Measurements from ENCODE around the gene AP1M1. TPM values are rescaled to one million over a fixed set of nuclear protein-coding genes. Genes with fewer than 3 reads are reported as not detected.

The AP1M1 gene
- total RNA-seq, result 78.3 to 91.2 TPM (median 81.8 TPM) in 3 replicates
- long read RNA-seq, full-length matches to known transcripts, result 120 of 134 reads
- long read RNA-seq, partial matches to known transcripts, result 2 of 134 reads
- long read RNA-seq, other reads (novel, unspliced or antisense), result 12 of 134 reads

DNA sequence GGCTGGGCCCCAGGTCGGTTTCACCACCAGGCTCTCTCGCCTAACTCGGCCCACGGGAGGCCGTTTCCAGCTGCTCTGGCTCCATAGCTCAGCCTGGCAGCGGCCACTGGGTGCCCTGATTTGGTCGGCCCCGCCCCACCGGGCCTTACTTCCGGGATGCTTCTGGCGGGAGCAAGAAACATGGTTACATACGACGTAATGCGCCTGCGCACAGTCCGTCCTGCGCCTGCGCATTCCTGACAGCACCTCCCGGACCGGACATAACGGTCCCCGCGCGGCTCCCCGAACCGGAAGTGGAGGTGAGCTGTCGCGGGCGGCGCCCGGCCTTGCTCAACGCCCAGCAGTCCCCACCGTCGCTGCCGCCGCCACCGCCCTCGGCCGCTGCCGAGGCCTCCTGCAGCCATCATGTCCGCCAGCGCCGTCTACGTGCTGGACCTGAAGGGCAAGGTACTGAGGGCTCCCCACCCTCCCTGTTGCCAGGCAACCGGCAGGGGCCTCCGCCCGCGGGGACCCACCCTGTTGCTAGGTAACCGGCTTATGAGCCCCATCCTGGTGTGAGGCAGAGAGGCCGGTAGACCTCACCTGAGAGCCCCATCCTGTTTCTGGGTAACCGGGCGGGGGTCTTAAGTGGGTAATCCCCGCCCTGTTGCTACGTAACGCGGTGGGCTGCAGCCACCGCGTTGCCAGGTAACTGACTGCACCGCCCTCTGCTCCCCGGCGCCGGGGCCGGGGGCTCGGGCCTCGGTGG, at the start of gene AP1M1:
Gene AP1M1, plus strand, starts transcription at position 290 of the 748 bp plus-strand sequence. Its CDS starts 116 bp downstream, at position 406.
- Mint-ChIP-seq H3K4me3 (ENCODE audit: unreplicated experiment) (peak within 1 kb of the TSS; percentile 85), H3K27ac (ENCODE audit: unreplicated experiment) (peak within 1 kb of the TSS; percentile 90), H3K27me3 (ENCODE audit: low read depth) (no peaks in the 10 kb centered on the region), H3K9me3 (ENCODE audit: low read depth) (no peaks in the 10 kb centered on the region), H3K4me1 (ENCODE audit: low read depth) (peaks cover 28% of the 10 kb centered on the region), H3K36me3 (ENCODE audit: low read depth) (peaks cover 10% of the 10 kb centered on the region)
- DNase-seq (ENCODE audit: low spot score), result peak; percentile 98
- TF ChIP-seq, protein P1, sequence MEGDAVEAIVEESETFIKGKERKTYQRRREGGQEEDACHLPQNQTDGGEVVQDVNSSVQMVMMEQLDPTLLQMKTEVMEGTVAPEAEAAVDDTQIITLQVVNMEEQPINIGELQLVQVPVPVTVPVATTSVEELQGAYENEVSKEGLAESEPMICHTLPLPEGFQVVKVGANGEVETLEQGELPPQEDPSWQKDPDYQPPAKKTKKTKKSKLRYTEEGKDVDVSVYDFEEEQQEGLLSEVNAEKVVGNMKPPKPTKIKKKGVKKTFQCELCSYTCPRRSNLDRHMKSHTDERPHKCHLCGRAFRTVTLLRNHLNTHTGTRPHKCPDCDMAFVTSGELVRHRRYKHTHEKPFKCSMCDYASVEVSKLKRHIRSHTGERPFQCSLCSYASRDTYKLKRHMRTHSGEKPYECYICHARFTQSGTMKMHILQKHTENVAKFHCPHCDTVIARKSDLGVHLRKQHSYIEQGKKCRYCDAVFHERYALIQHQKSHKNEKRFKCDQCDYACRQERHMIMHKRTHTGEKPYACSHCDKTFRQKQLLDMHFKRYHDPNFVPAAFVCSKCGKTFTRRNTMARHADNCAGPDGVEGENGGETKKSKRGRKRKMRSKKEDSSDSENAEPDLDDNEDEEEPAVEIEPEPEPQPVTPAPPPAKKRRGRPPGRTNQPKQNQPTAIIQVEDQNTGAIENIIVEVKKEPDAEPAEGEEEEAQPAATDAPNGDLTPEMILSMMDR (IDR thresholded peaks at IDR 0.05), result no peak

DNA sequence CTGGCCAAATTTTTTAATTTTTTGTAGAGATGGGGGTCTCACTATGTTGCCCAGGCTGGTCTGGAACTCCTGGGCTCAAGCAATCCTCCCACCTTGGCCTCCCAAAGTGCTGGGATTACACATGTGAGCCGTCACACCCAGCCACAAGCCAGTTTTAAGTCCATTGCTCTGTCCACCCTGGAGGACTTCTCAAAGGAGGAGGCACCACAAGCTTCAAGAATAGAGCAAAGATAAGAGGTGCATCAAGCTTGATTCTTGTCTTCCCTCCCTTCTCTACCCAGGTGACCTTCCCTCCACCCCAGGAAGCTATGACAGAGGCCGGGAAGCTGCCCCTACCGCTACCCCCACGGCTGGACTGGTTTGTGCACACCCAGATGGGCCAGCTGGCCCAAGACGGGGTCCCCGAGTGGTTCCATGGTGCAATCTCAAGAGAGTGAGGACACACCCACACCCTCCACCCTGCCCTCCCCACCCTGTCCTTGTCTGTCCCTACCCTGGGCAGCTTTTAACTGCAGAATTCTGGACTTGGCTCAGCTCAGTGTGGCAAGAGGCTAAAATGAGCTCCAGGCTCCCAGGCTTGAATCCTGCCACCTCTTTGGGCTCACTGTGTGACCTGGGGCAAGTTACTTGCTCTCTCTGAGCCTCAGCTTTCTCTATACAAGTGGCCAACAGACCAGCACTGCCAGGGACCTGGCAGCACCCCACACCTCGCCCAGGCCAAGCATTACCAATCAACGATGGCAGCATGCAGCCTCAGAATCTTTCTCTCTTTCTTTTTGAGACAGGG, 49.1 kb upstream of the AP1M1 start:
- TF ChIP-seq, protein P1 (IDR thresholded peaks at IDR 0.05), result no peak
- Mint-ChIP-seq H3K4me1 (ENCODE audit: low read depth) (no peaks in the 10 kb centered on the region), H3K9me3 (ENCODE audit: low read depth) (no peaks in the 10 kb centered on the region), H3K27ac (ENCODE audit: unreplicated experiment) (no peak overlapping the region), H3K36me3 (ENCODE audit: low read depth) (no peaks in the 10 kb centered on the region), H3K4me3 (ENCODE audit: unreplicated experiment) (no peak overlapping the region), H3K27me3 (ENCODE audit: low read depth) (peaks cover 5% of the 10 kb centered on the region)
- no peak for DNase-seq (ENCODE audit: low spot score)

GRCh38 chr19:16153582-16154336, 44.0 kb upstream of the AP1M1 start:
- TF ChIP-seq, protein P1 (IDR thresholded peaks at IDR 0.05), result no peak
- DNase-seq (ENCODE audit: low spot score), result no peak
- Mint-ChIP-seq H3K36me3 (ENCODE audit: low read depth) (no peaks in the 10 kb centered on the region), H3K4me3 (ENCODE audit: unreplicated experiment) (no peak overlapping the region), H3K9me3 (ENCODE audit: low read depth) (no peaks in the 10 kb centered on the region), H3K4me1 (ENCODE audit: low read depth) (no peaks in the 10 kb centered on the region), H3K27ac (ENCODE audit: unreplicated experiment) (no peak overlapping the region), H3K27me3 (ENCODE audit: low read depth) (peaks cover 7% of the 10 kb centered on the region)

DNA sequence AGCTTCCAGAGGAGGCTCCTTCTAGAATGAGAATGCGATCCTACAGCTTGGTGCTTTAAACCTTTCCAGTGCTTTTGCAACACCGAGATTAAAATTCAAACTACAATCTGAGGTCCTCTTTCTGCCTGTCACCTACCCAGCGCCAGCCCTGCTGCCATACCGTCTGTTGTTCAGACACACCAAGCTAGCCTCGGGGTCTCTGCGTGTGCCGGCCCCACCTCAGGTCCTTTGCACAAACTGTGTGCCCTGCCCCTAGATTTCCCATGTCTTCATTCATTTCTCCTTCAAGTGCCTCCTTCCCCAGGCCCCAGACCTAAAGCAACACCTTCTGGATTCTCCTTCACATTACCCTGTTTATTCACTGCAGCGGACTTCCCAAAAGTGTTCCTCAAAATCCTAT, 43.2 kb upstream of the AP1M1 start:
- no peak overlapping the region for H3K4me3 Mint-ChIP-seq (ENCODE audit: unreplicated experiment)
- H3K9me3 Mint-ChIP-seq (ENCODE audit: low read depth), result no peaks in the 10 kb centered on the region
- H3K36me3 Mint-ChIP-seq (ENCODE audit: low read depth), result no peaks in the 10 kb centered on the region
- DNase-seq (ENCODE audit: low spot score), result no peak
- H3K4me1 Mint-ChIP-seq (ENCODE audit: low read depth), result no peaks in the 10 kb centered on the region
- H3K27ac Mint-ChIP-seq (ENCODE audit: unreplicated experiment), result no peak overlapping the region
- H3K27me3 Mint-ChIP-seq (ENCODE audit: low read depth), result peaks cover 7% of the 10 kb centered on the region
- TF ChIP-seq, protein P1 (IDR thresholded peaks at IDR 0.05), result no peak

DNA sequence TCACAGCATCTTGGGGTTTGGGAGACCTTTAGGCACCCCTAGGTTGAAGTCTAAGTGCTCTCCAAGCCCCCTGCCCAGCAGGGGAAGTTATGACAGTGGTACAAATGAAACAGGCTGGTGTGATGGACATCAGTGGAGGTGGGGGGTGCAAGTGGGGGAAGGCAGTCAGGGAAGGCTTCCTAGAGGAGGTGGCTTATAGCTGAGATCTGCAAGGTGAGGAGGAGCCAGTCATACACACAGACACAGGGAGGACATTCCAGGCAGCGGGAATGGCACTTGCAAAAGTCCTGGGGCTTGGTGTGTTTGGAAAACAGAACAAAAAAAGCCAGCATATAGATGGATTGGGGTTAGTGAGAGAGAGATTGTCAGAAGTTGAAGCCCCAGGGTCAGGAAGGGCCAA, 42.6 kb upstream of the AP1M1 start:
- no peaks in the 10 kb centered on the region for H3K4me1 Mint-ChIP-seq (ENCODE audit: low read depth)
- peaks cover 7% of the 10 kb centered on the region for H3K27me3 Mint-ChIP-seq (ENCODE audit: low read depth)
- no peak overlapping the region for H3K4me3 Mint-ChIP-seq (ENCODE audit: unreplicated experiment)
- H3K27ac Mint-ChIP-seq (ENCODE audit: unreplicated experiment), result no peak overlapping the region
- DNase-seq (ENCODE audit: low spot score), result no peak
- no peaks in the 10 kb centered on the region for H3K9me3 Mint-ChIP-seq (ENCODE audit: low read depth)
- no peaks in the 10 kb centered on the region for H3K36me3 Mint-ChIP-seq (ENCODE audit: low read depth)
- TF ChIP-seq, protein P1 (IDR thresholded peaks at IDR 0.05), result no peak

All from chondrocyte (in vitro differentiated cells).